ENCODE data around the gene TMIGD3.
"Not testable (repeated sequence)": the region's sequence is repeated elsewhere in the genome, so short reads cannot be mapped to it uniquely, and the experiment has no call there.

The TMIGD3 gene

GRCh38 chr1:111503585-111504060 lies at the start of gene TMIGD3, which contains the start of gene ADORA3:
TSS of gene TMIGD3 (minus strand) at chr1:111503633. CDS start at chr1:111503354, 279 bp downstream.
TSS of gene ADORA3 (minus strand) at chr1:111503633. CDS start at chr1:111503354, 279 bp downstream.
- ChIA-PET CTCF (interaction anchor here (1.3 kb wide), 1 partner anchor 264 kb away, joined by 3 read pairs; no protein-coding TSS in a partner anchor), POLR2A (no interaction called here)
- DNase-seq (ENCODE audit: extremely low spot score), result no peak
- TF ChIP-seq SUZ12 (IDR thresholded peaks at IDR 0.05), result no peak
- no peak for TF ChIP-seq PKNOX1 (IDR thresholded peaks at IDR 0.05)
- TF ChIP-seq FOXM1 (IDR thresholded peaks at IDR 0.05; ENCODE audit: borderline replicate concordance), result no peak
- no peak for TF ChIP-seq CTBP1 (IDR thresholded peaks at IDR 0.05; ENCODE audit: borderline replicate concordance)
- TF ChIP-seq NFRKB (IDR thresholded peaks at IDR 0.05), result no peak
- no peak for TF ChIP-seq ZNF384 (IDR thresholded peaks at IDR 0.05)
- no peak for TF ChIP-seq BHLHE40 (IDR thresholded peaks at IDR 0.05; ENCODE audit: borderline replicate concordance)
- no peak for TF ChIP-seq HDGF (IDR thresholded peaks at IDR 0.05; ENCODE audit: borderline replicate concordance)
- no peak for TF ChIP-seq FOXA1 (IDR thresholded peaks at IDR 0.05)
- no peak for TF ChIP-seq TARDBP (IDR thresholded peaks at IDR 0.05)

- ChIA-PET POLR2A (no interaction called here), CTCF (no interaction called here)
- no peak for DNase-seq (ENCODE audit: extremely low spot score)
These were observed 49.8 kb upstream of the TMIGD3 start for GRCh38 chr1:111553196-111553595.

GRCh38 chr1:111552587-111552986 lies 49.2 kb upstream of the TMIGD3 start:
- POLR2A ChIA-PET, result no interaction called here
- no peak for TF ChIP-seq SUZ12 (IDR thresholded peaks at IDR 0.05)
- TF ChIP-seq FOXA1 (IDR thresholded peaks at IDR 0.05), result no peak
- TF ChIP-seq BHLHE40 (IDR thresholded peaks at IDR 0.05; ENCODE audit: borderline replicate concordance), result no peak
- no peak for TF ChIP-seq SP1 (IDR thresholded peaks at IDR 0.05)
- TF ChIP-seq CTBP1 (IDR thresholded peaks at IDR 0.05; ENCODE audit: borderline replicate concordance), result no peak
- no peak for TF ChIP-seq ZNF384 (IDR thresholded peaks at IDR 0.05)
- CTCF ChIA-PET, result interaction anchor here (0.6 kb wide), 1 partner anchor 712 kb away, joined by 3 read pairs; no protein-coding TSS in a partner anchor
- no peak for DNase-seq (ENCODE audit: extremely low spot score)

More at GRCh38 chr1:111553196-111553595, 49.8 kb upstream of the TMIGD3 start:
- no peak for TF ChIP-seq FOXA1 (IDR thresholded peaks at IDR 0.05)

GRCh38 chr1:111551623-111552411 lies 48.4 kb upstream of the TMIGD3 start:
- TF ChIP-seq ARNT (IDR thresholded peaks at IDR 0.05), result no peak
- no peak for TF ChIP-seq SP1 (IDR thresholded peaks at IDR 0.05)
- TF ChIP-seq FOXA1 (IDR thresholded peaks at IDR 0.05), result no peak
- TF ChIP-seq ELF4 (IDR thresholded peaks at IDR 0.05), result no peak
- no peak for TF ChIP-seq FOXK2 (IDR thresholded peaks at IDR 0.05)
- ChIA-PET POLR2A (no interaction called here), CTCF (no interaction called here)
- no peak for DNase-seq (ENCODE audit: extremely low spot score)

GRCh38 chr1:111547786-111548185 lies 44.4 kb upstream of the TMIGD3 start:
- DNase-seq (ENCODE audit: extremely low spot score); POLR2A ChIA-PET: not testable (repeated sequence)
- CTCF ChIA-PET, result interaction anchor here (0.6 kb wide), 1 partner anchor 668 kb away, joined by 3 read pairs; no protein-coding TSS in a partner anchor

- CTCF ChIA-PET, result no interaction called here
- TF ChIP-seq L3MBTL2 (conservative IDR thresholded peaks at IDR 0.05) (no peak), ELF4 (IDR thresholded peaks at IDR 0.05) (no peak), FOXK2 (IDR thresholded peaks at IDR 0.05) (no peak), PKNOX1 (IDR thresholded peaks at IDR 0.05) (no peak), ZNF384 (IDR thresholded peaks at IDR 0.05) (no peak), NFRKB (IDR thresholded peaks at IDR 0.05) (no peak), FOXA1 (IDR thresholded peaks at IDR 0.05) (no peak), SUZ12 (IDR thresholded peaks at IDR 0.05) (no peak), FOXM1 (IDR thresholded peaks at IDR 0.05; ENCODE audit: borderline replicate concordance) (no peak), CTBP1 (IDR thresholded peaks at IDR 0.05; ENCODE audit: borderline replicate concordance) (no peak), BHLHE40 (IDR thresholded peaks at IDR 0.05; ENCODE audit: borderline replicate concordance) (no peak), TARDBP (IDR thresholded peaks at IDR 0.05) (no peak), LEF1 (IDR thresholded peaks at IDR 0.05; ENCODE audit: borderline replicate concordance) (no peak)
- POLR2A ChIA-PET, result no interaction called here
- DNase-seq (ENCODE audit: extremely low spot score), result no peak
These were observed 38.8 kb upstream of the TMIGD3 start for GRCh38 chr1:111542187-111542586.

GRCh38 chr1:111541721-111542120 lies 38.3 kb upstream of the TMIGD3 start:
- ChIA-PET POLR2A (no interaction called here), CTCF (no interaction called here)
- no peak for DNase-seq (ENCODE audit: extremely low spot score)
- TF ChIP-seq TARDBP (IDR thresholded peaks at IDR 0.05) (no peak), FOXA1 (IDR thresholded peaks at IDR 0.05) (no peak), PKNOX1 (IDR thresholded peaks at IDR 0.05) (no peak), CTBP1 (IDR thresholded peaks at IDR 0.05; ENCODE audit: borderline replicate concordance) (no peak), SP1 (IDR thresholded peaks at IDR 0.05) (no peak), BHLHE40 (IDR thresholded peaks at IDR 0.05; ENCODE audit: borderline replicate concordance) (no peak), ARNT (IDR thresholded peaks at IDR 0.05) (no peak)
